ENCODE results near the gene SLC16A11. TPM values are rescaled to one million over a fixed set of nuclear protein-coding genes. Genes with fewer than 3 reads are reported as not detected.

The SLC16A11 gene
- total and polyA plus RNA-seq, 2 donors (not counting 1 experiment from before 2014, with no cell fraction given), result 10.0 to 31.9 TPM

DNA sequence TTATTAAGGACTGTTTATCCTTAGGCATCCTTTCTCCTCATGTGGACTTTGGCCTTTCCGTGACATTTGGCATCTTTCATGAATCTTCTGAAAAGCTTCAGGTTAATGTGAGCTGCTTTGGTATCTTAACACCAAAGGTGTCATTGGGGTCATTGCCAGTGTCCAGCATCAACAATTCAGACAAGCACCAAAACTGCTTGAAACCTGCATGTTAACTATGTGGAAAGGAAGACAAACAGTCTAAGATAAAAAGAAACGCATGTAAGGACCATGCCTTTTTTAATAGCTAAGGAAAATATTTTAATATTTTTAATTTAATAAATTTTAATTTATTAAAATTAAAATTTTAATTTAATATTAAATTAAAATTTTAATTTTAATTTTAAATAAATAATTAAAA is 40.1 kb downstream of the SLC16A11 start:
- ChIA-PET CTCF (interaction anchor here (0.5 to 6.9 kb wide), 27 partner anchors 9 to 660 kb away, joined by 3 to 147 read pairs (median 6); partner anchors contain the start of genes RNASEK and TEKT1), POLR2A (interaction anchor here (1.2 kb wide), 1 partner anchor 32 kb away, joined by 3 read pairs; the partner anchor contains the start of gene SLC16A13)
- H3K4me3 ChIP-seq (ENCODE audit: control extremely low read depth in 1 of 5, extremely low read depth in 1 of 5, insufficient read depth in 1 of 5, low read depth in 2 of 5, low read length in 4 of 5), result no peak overlapping the region
- peaks cover 0 to 4% of the 10 kb centered on the region in 2 donors for H3K4me1 ChIP-seq (ENCODE audit: control insufficient read depth in 2 of 2, insufficient read depth in 2 of 2, low read length in 2 of 2)
- H3K9me3 ChIP-seq (ENCODE audit: control extremely low read depth in 1 of 3, control insufficient read depth in 2 of 3, insufficient read depth in 1 of 3, low read length in 2 of 3), result no peaks in the 10 kb centered on the region
- DNase-seq (no peak), ATAC-seq (ENCODE audit: low read depth) (no peak)
- peaks cover 63% of the 10 kb centered on the region for H4K20me1 ChIP-seq (ENCODE audit: control insufficient read depth, insufficient read depth, low read length, poor library complexity, severe bottlenecking)
- WGBS (ENCODE audit: insufficient coverage), result no CpG with 5 or more reads among the region's 2 CpGs
- H3K36me3 ChIP-seq (replicated peaks in 1 of 2; ENCODE audit: control extremely low read depth in 1 of 2, control insufficient read depth in 1 of 2, extremely low read depth in 1 of 2, insufficient read depth in 2 of 2, low read length in 1 of 2), result peaks cover 10 to 60% of the 10 kb centered on the region in 2 experiments
- Mint-ChIP-seq H3K27ac (no peak overlapping the region), H3K4me1 (peaks cover 20% of the 10 kb centered on the region), H3K4me3 (no peak overlapping the region), H3K27me3 (no peaks in the 10 kb centered on the region), H3K9me3 (ENCODE audit: insufficient read depth) (no peaks in the 10 kb centered on the region)
- no peak for TF ChIP-seq EZH2 (IDR thresholded peaks at IDR 0.05; ENCODE audit: borderline replicate concordance, insufficient read depth, low read depth, low read length, poor library complexity, severe bottlenecking)
- TF ChIP-seq, protein P1, sequence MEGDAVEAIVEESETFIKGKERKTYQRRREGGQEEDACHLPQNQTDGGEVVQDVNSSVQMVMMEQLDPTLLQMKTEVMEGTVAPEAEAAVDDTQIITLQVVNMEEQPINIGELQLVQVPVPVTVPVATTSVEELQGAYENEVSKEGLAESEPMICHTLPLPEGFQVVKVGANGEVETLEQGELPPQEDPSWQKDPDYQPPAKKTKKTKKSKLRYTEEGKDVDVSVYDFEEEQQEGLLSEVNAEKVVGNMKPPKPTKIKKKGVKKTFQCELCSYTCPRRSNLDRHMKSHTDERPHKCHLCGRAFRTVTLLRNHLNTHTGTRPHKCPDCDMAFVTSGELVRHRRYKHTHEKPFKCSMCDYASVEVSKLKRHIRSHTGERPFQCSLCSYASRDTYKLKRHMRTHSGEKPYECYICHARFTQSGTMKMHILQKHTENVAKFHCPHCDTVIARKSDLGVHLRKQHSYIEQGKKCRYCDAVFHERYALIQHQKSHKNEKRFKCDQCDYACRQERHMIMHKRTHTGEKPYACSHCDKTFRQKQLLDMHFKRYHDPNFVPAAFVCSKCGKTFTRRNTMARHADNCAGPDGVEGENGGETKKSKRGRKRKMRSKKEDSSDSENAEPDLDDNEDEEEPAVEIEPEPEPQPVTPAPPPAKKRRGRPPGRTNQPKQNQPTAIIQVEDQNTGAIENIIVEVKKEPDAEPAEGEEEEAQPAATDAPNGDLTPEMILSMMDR (IDR thresholded peaks at IDR 0.05), result no peak
- no peak overlapping the region for H2AFZ ChIP-seq (ENCODE audit: insufficient read depth, low read depth, low read length, poor library complexity, severe bottlenecking)
- no peak overlapping the region for H3K4me2 ChIP-seq (replicated peaks; ENCODE audit: low read depth, low read length, poor library complexity, severe bottlenecking)
- intact Hi-C loops (cut with micrococcal nuclease), result loop anchor here (1.0 to 2.0 kb wide), 4 partner anchors 9 to 161 kb away; partner anchors contain the start of gene RNASEK
- H3K27ac ChIP-seq (ENCODE audit: low read length in 2 of 2), result no peak overlapping the region
- no peak overlapping the region for H3K9ac ChIP-seq (ENCODE audit: low read length)
- no peaks in the 10 kb centered on the region for H3K27me3 ChIP-seq (replicated peaks in 1 of 4; ENCODE audit: control extremely low read depth in 1 of 4, control insufficient read depth in 3 of 4, insufficient read depth in 4 of 4, low read length in 3 of 4)
- peaks cover 43% of the 10 kb centered on the region for H3K79me2 ChIP-seq (ENCODE audit: control insufficient read depth, insufficient read depth, low read length)

DNA sequence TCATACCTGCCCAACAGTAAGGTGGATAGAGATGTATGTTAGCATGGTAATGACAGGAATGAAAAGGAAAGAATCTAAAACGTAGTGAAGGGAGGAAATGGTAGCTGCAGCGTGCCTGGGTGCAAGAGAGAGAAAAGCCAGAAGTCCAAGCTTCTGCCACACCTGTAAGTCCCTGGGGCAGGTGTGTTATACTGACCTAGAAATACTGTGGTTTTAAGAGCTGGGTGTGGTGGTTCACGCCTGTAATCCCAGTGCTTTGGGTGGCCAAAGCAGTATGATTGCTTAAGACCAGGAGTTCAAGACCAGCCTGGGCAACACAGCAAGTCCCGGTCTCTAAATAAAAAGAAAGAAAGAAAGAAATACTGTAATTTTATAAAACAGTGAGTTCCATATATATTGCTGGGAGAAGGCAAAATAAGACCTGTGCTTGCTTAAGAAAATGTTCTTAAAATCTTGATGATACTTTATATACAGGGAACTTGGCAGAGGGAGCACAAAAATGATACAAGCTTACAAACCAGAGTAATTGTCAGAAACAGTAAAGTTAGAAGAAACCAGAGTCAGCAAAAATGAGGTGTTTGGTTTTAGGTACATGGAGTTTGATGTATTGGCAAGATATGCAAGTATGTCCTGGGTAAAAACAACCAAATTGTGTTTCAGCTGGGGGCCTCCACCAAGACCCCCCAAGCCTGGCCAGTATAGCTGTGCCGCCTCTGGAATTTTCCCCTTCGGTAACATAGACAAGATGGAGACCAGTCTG is 41.4 kb downstream of the SLC16A11 start:
- TF ChIP-seq, protein P1 (IDR thresholded peaks at IDR 0.05), result no peak
- TF ChIP-seq EZH2 (IDR thresholded peaks at IDR 0.05; ENCODE audit: borderline replicate concordance, insufficient read depth, low read depth, low read length, poor library complexity, severe bottlenecking), result no peak
- Mint-ChIP-seq H3K4me3 (no peak overlapping the region), H3K4me1 (peaks cover 17% of the 10 kb centered on the region), H3K9me3 (ENCODE audit: insufficient read depth) (no peaks in the 10 kb centered on the region), H3K27me3 (no peaks in the 10 kb centered on the region), H3K27ac (no peak overlapping the region)
- WGBS (ENCODE audit: insufficient coverage), result 92% methylated on average over 2 of the region's 6 CpGs
- no peak for DNase-seq
- CTCF ChIA-PET, result interaction anchor here (0.8 to 6.9 kb wide), 9 partner anchors 17 to 529 kb away, joined by 3 to 147 read pairs (median 6); no protein-coding TSS in a partner anchor
- peaks cover 0 to 4% of the 10 kb centered on the region in 2 donors for H3K4me1 ChIP-seq (ENCODE audit: control insufficient read depth in 2 of 2, insufficient read depth in 2 of 2, low read length in 2 of 2)
- H3K36me3 ChIP-seq (replicated peaks in 1 of 2; ENCODE audit: control extremely low read depth in 1 of 2, control insufficient read depth in 1 of 2, extremely low read depth in 1 of 2, insufficient read depth in 2 of 2, low read length in 1 of 2), result peaks cover 11 to 68% of the 10 kb centered on the region in 2 experiments
- no peak overlapping the region for H2AFZ ChIP-seq (ENCODE audit: insufficient read depth, low read depth, low read length, poor library complexity, severe bottlenecking)
- ATAC-seq (ENCODE audit: low read depth), result no peak
- H3K27ac ChIP-seq (ENCODE audit: low read length in 2 of 2), result no peak overlapping the region
- no peak overlapping the region for H3K9ac ChIP-seq (ENCODE audit: low read length)
- POLR2A ChIA-PET, result no interaction called here
- H3K79me2 ChIP-seq (ENCODE audit: control insufficient read depth, insufficient read depth, low read length), result peaks cover 36% of the 10 kb centered on the region
- no peak overlapping the region for H3K4me3 ChIP-seq (ENCODE audit: control extremely low read depth in 1 of 5, extremely low read depth in 1 of 5, insufficient read depth in 1 of 5, low read depth in 2 of 5, low read length in 4 of 5)
- peaks cover 65% of the 10 kb centered on the region for H4K20me1 ChIP-seq (ENCODE audit: control insufficient read depth, insufficient read depth, low read length, poor library complexity, severe bottlenecking)
- H3K27me3 ChIP-seq (replicated peaks in 1 of 4; ENCODE audit: control extremely low read depth in 1 of 4, control insufficient read depth in 3 of 4, insufficient read depth in 4 of 4, low read length in 3 of 4), result no peaks in the 10 kb centered on the region
- intact Hi-C loops (cut with micrococcal nuclease), result no loop called here
- no peak overlapping the region for H3K4me2 ChIP-seq (replicated peaks; ENCODE audit: low read depth, low read length, poor library complexity, severe bottlenecking)
- no peaks in the 10 kb centered on the region for H3K9me3 ChIP-seq (ENCODE audit: control extremely low read depth in 1 of 3, control insufficient read depth in 2 of 3, insufficient read depth in 1 of 3, low read length in 2 of 3)

All from B cell (primary cell).